HL-60/S4 treated with phorbol 12-myristate 13-acetate at 8.2 ng/mL for 4 days and 3 days (cell line): Measurements from ENCODE around the gene RNF10.
"Not testable (repeated sequence)": the region's sequence is repeated elsewhere in the genome, so short reads cannot be mapped to it uniquely, and the experiment has no call there.

Source experiments
- in situ Hi-C: fragments of 300-500 bp; cut with MboI; formaldehyde crosslinking; loops from 2 replicates; pipeline ENCODE4 v1.15.0; 2022; ENCODE audit warnings: low sequenced_read_pairs

Gene RNF10

GRCh38 chr12:120599672-120600552 lies 65.8 kb downstream of the RNF10 start:
- in situ Hi-C loops: loop anchor here (25.0 kb wide), 1 partner anchor 362 kb away; no protein-coding TSS in a partner anchor

DNA sequence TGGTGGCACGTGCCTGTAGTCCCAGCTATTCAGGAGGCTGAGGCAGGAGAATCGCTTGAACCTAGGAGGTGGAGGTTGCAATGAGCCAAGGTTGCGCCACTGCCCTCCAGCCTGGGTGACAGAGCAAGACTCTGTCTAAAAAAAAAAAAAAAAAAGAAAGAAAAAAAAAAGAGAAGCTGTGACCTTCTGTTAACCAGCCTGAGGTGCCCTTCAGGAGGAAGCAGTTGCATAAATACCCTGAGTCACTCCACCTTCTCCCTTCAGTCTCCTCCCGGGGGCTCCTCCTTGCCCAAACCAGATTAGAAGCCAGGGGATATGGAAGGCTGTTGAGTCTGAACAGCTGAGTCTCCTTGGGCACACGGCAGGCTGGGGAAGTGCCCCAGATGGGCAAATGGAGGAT lies 68.3 kb downstream of the RNF10 start:
- in situ Hi-C loops: not testable (repeated sequence)

DNA sequence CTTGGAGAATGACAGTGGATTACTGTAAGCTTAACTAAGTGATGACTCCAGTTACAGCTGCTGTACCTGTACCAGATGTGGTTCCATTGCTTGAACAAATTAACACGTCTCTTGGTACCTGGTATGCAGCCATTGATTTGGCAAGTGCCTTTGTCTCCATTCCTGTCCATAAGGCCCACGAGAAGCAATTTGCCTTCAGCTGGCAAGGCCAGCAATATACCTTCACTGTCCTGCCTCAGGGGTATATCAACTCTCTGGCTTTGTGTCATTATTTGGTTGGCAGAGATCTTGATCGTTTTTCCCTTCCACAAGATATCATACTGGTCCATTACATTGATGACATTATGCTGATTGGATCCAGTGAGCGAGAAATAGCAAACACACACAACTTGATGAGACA lies 76.4 kb downstream of the RNF10 start:
- in situ Hi-C loops: no loop called here

- in situ Hi-C loops: not testable (repeated sequence)
Observed at GRCh38 chr12:120611534-120611933, 77.4 kb downstream of the RNF10 start.

DNA sequence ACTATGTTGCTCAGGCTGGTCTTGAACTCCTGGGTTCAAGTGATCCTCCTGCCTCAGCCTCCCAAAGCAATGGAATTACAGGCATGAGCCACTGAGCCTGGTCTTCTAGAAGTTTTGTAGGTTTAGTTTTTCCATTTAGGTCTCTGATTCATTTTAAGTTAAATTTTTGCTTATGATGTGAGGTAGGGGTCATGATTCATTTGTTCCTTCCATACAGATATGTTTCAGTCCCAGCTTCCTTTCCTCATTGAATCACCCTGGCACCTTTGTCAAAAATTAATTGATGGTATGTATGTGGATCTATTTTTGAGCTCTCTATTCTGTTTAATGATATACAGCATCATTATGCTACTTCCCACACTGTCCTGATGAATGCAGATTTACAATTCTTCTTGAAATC lies 80.7 kb downstream of the RNF10 start:
- in situ Hi-C loops: no loop called here

GRCh38 chr12:120617193-120617592 lies 83.0 kb downstream of the RNF10 start:
- in situ Hi-C loops: not testable (repeated sequence)

GRCh38 chr12:120617767-120618166 lies 83.6 kb downstream of the RNF10 start:
- in situ Hi-C loops: not testable (repeated sequence)

- in situ Hi-C loops: no loop called here
Observed at GRCh38 chr12:120618954-120619615, 84.9 kb downstream of the RNF10 start.

DNA sequence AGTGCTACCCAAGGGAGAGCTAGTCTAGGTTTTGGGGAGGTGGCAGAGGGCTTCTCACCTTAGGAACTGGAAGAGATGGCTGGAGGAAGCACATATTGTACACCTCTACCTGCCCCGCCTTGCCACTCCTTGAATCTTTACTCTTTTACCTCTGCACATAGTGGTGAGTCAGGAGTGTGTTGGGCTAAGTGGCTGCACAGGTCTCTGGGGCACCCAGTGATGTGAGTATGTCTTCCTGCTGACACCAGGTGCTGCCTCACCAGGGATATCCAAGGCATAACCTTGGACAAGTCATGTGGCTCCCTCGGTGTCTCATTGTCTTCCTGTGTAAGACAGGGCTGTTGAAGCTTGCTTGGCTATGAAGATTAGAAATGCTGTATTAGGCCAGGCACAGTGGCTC lies 86.5 kb downstream of the RNF10 start:
- in situ Hi-C loops: no loop called here

DNA sequence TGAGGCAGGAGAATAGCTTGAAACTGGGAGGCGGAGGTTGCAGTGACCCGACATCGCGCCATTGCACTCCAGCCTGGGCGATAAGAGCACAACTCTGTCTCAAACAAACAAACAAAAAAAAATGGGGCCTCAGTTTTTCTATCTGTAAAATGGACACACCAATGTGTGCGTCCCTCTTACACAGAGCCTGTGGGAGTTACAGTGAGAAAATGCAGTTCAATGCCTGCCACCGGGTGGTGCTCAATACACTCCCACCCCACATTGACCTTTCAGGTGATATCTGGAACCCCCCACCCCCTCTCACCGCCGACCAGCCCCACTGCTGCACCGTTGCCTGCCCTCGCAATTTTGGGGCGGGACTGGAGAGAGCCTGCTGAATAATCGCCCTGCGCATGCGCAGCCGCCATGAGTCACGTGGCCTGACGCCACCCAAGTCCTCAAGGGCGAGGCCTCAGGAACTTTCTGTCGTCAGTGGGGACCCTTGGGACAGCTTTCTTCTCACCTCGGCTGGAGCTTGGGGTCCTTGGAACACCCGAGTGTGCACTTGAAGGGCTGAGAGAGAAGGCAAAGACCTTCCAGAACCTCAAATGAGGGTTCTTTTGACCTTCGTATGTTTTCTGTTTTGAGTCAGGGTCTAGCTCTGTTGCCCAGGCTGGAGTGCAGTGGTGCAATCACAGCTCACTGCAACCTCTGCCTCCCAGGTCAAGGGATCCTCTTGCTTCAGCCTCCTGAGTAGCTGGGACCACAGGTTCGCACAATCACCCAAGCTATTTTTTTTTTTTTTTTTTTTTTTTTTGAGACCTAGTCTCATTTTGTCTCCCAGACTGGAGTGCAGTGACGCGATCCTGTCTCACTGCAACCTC lies 91.6 kb downstream of the RNF10 start:
- in situ Hi-C loops: no loop called here
